Neuronal stem cell (in vitro differentiated cells): ENCODE data around the gene FAF1.

Source experiments
- DNase-seq: peaks from one replicate; pipeline ENCODE4 v3.0.0-alpha.2; 2013; ENCODE audit warnings: low spot score
- H2AFZ ChIP-seq: one replicate; pipeline ENCODE4 v1.6.1; 2013; ENCODE audit warnings: mild to moderate bottlenecking, low read length, inconsistent platforms
- H2AK5ac ChIP-seq: 2 replicates; pipeline ENCODE4 v1.6.1; 2013; ENCODE audit warnings: low read depth, mild to moderate bottlenecking, inconsistent platforms, low read length, moderate library complexity, mixed read lengths
- H2BK120ac ChIP-seq: 2 replicates; pipeline ENCODE4 v1.6.1; 2013; ENCODE audit warnings: low read depth, mild to moderate bottlenecking, inconsistent platforms, low read length, moderate library complexity, mixed read lengths
- H2BK12ac ChIP-seq: one replicate; pipeline ENCODE4 v1.6.1; 2013; ENCODE audit warnings: low read length, inconsistent platforms
- H2BK15ac ChIP-seq: 2 replicates; pipeline ENCODE4 v1.6.1; 2013; ENCODE audit warnings: mild to moderate bottlenecking, low read length, inconsistent platforms, mixed read lengths
- H2BK5ac ChIP-seq: one replicate; pipeline ENCODE4 v1.6.1; 2013; ENCODE audit warnings: inconsistent platforms, mild to moderate bottlenecking, low read length, moderate library complexity
- H3K14ac ChIP-seq: one replicate; pipeline ENCODE4 v1.6.1; 2013; ENCODE audit warnings: low read length, inconsistent platforms
- H3K18ac ChIP-seq: 2 replicates; pipeline ENCODE4 v1.6.1; 2013; ENCODE audit warnings: low read length, inconsistent platforms
- H3K23ac ChIP-seq: 2 replicates; pipeline ENCODE4 v1.6.1; 2013; ENCODE audit warnings: low read depth, mild to moderate bottlenecking, mixed read lengths, low read length, inconsistent platforms; ENCODE audit not compliant: poor library complexity
- H3K27ac ChIP-seq: replicated peaks from 3 replicates; pipeline ENCODE4 v1.5.1; 2013; ENCODE audit warnings: low read length, inconsistent platforms
- H3K27me3 ChIP-seq, 3 experiments: 2 replicates each; pipeline ENCODE4 v1.6.1; 2013; ENCODE audit warnings: low read length in 3 of 3, mild to moderate bottlenecking in 2 of 3, inconsistent platforms in 1 of 3, low read depth in 1 of 3, mixed read lengths in 1 of 3, moderate library complexity in 1 of 3; ENCODE audit not compliant: control insufficient read depth in 3 of 3, insufficient read depth in 3 of 3
- H3K36me3 ChIP-seq, 2 donors: replicated peaks in 1 of 2; 2 replicates each; pipeline ENCODE4 v1.6.1; 2013; ENCODE audit warnings: low read length in 2 of 2; ENCODE audit not compliant: control insufficient read depth in 2 of 2, insufficient read depth in 2 of 2
- H3K4ac ChIP-seq: 2 replicates; pipeline ENCODE4 v1.6.1; 2013; ENCODE audit warnings: inconsistent platforms, mild to moderate bottlenecking, low read length, moderate library complexity
- H3K4me1 ChIP-seq, 2 donors: 1 replicate in 1 of 2; 2 replicates in 1 of 2; pipeline ENCODE4 v1.6.1; 2013; ENCODE audit warnings: low read length in 2 of 2, low read depth in 1 of 2; ENCODE audit not compliant: control insufficient read depth in 2 of 2, insufficient read depth in 1 of 2
- H3K4me2 ChIP-seq: one replicate; pipeline ENCODE4 v1.6.1; 2013; ENCODE audit warnings: mild to moderate bottlenecking, low read length, inconsistent platforms; ENCODE audit not compliant: insufficient read depth, poor library complexity, severe bottlenecking
- H3K4me3 ChIP-seq, 2 donors: 2 replicates each; pipeline ENCODE4 v1.5.1; 2013; ENCODE audit warnings: low read length in 2 of 2, mild to moderate bottlenecking in 2 of 2, inconsistent platforms in 1 of 2, moderate library complexity in 1 of 2
- H3K79me1 ChIP-seq: one replicate; pipeline ENCODE4 v1.6.1; 2013; ENCODE audit warnings: low read depth, mild to moderate bottlenecking, inconsistent platforms, low read length, moderate library complexity
- H3K9ac ChIP-seq: one replicate; pipeline ENCODE4 v1.6.1; 2013; ENCODE audit warnings: mild to moderate bottlenecking, low read depth, low read length, inconsistent platforms; ENCODE audit not compliant: poor library complexity
- H3K9me3 ChIP-seq, 2 donors: replicated peaks in 1 of 2; 2 replicates each; pipeline versions ENCODE3 to v1.6.1; 2013; ENCODE audit warnings: low read length in 2 of 2, mild to moderate bottlenecking in 2 of 2, inconsistent platforms in 1 of 2, low read depth in 1 of 2, mixed read lengths in 1 of 2, moderate library complexity in 1 of 2; ENCODE audit not compliant: control insufficient read depth in 2 of 2, insufficient read depth in 1 of 2
- H4K8ac ChIP-seq: one replicate; pipeline ENCODE4 v1.6.1; 2013; ENCODE audit warnings: low read depth, mild to moderate bottlenecking, inconsistent platforms, low read length, moderate library complexity
- H4K91ac ChIP-seq: one replicate; pipeline ENCODE4 v1.6.1; 2013; ENCODE audit warnings: low read length, low read depth, mild to moderate bottlenecking, inconsistent platforms; ENCODE audit not compliant: poor library complexity
- WGBS, 2 donors: extraction: QIAGEN DNeasy Blood & Tissue Kit; methylation state at CpG; one replicate each; pipeline ENCODE4 v1.1.7; 2013; ENCODE audit warnings: missing lambda C conversion rate in 2 of 2, mixed read lengths in 1 of 2; ENCODE audit not compliant: insufficient read length in 2 of 2, insufficient replicate concordance in 1 of 2; ENCODE audit errors: extremely low coverage in 2 of 2; 5-methylcytosine and 5-hydroxymethylcytosine counted together

Gene FAF1

GRCh38 chr1:50419907-50420677 is 540.0 kb downstream of the FAF1 start:
- Histone ChIP-seq H3K36me3 (no peaks in the 10 kb centered on the region), H4K91ac (no peak overlapping the region), H3K4me2 (no peak overlapping the region), H3K9me3 (peaks cover 0 to 2% of the 10 kb centered on the region in 2 donors), H2BK12ac (no peak overlapping the region), H3K9ac (no peak overlapping the region), H3K4ac (no peak overlapping the region), H3K4me3 (no peak overlapping the region), H3K23ac (peak overlapping the region; percentile 48), H4K8ac (no peak overlapping the region), H3K14ac (no peak overlapping the region), H2BK15ac (no peak overlapping the region), H3K4me1 (peaks cover 8 to 12% of the 10 kb centered on the region in 2 donors), H2AFZ (peak overlapping the region; percentile 97), H3K27ac (no peak overlapping the region), H3K18ac (peak overlapping the region; percentile 6), H2BK5ac (no peak overlapping the region), H3K27me3 (peaks cover 79 to 100% (median 99%) of the 10 kb centered on the region in 3 experiments), H3K79me1 (no peaks in the 10 kb centered on the region), H2BK120ac (no peak overlapping the region), H2AK5ac (peak overlapping the region; percentile 54)
- DNase-seq: no peak
- no CpG with 5 or more reads among the region's 21 CpGs for WGBS, 2 donors

DNA sequence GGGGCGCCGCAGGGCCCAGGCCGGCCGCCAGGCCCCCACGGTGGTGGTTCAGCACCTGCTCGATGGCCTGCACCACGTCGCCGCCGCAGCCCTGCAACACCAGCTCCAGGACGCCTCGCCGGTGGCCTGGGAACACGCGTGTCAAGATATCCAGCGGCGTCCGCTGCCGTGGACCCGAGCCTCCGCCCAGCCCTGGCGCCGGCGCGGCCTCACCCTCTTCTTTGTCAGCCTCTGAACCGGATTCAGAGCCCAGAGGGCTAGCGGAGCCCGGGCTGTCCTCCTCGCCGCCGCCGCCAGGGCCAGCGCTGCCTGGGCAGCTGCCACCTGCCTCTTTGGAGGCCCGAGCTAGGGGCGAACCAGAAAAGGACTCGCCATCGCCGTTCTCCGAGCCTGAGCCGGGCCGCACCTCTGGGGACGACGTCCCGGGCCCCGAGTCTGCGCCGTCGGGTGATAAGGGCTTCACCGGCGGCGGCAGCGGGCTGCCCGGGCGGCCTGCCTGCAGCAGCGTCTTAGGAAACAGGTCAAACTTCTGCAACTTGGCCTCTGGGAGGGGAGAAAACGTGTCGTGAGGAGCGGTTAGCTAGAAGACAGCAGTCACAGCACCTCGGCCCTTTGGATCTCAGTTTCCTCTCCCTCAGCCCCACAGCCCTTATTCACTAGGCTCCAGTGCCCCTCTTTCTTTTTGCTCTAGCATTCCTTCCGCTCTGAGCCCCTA is 540.7 kb downstream of the FAF1 start:
- Histone ChIP-seq H3K79me1 (no peaks in the 10 kb centered on the region), H3K4me2 (peak overlapping the region; percentile 48), H3K18ac (peak overlapping the region; percentile 88), H2BK15ac (peak overlapping the region; percentile 46), H4K91ac (no peak overlapping the region), H3K9me3 (peaks cover 0 to 2% of the 10 kb centered on the region in 2 donors), H2BK5ac (no peak overlapping the region), H3K9ac (no peak overlapping the region), H3K23ac (peak overlapping the region; percentile 83), H3K4ac (no peak overlapping the region), H4K8ac (no peak overlapping the region), H3K14ac (no peak overlapping the region), H3K4me3 (peak overlapping the region in 1 of 2 donors; percentile 41), H2BK120ac (no peak overlapping the region), H2BK12ac (no peak overlapping the region), H3K27me3 (peaks cover 77 to 100% (median 99%) of the 10 kb centered on the region in 3 experiments), H2AK5ac (peak overlapping the region; percentile 78), H3K4me1 (peaks cover 8 to 12% of the 10 kb centered on the region in 2 donors), H2AFZ (peak overlapping the region; percentile 97), H3K36me3 (no peaks in the 10 kb centered on the region), H3K27ac (no peak overlapping the region)
- DNase-seq: peak; percentile 46
- no CpG with 5 or more reads among the region's 60 CpGs for WGBS, 2 donors

- Histone ChIP-seq H2BK120ac (no peak overlapping the region), H4K8ac (no peak overlapping the region), H2BK15ac (peak overlapping the region; percentile 46), H2BK12ac (no peak overlapping the region), H3K4me3 (peak overlapping the region; percentile 34 to 71), H3K9me3 (peaks cover 0 to 2% of the 10 kb centered on the region in 2 donors), H3K4me1 (peaks cover 8 to 12% of the 10 kb centered on the region in 2 donors), H3K27me3 (peaks cover 79 to 100% (median 99%) of the 10 kb centered on the region in 3 experiments), H3K23ac (no peak overlapping the region), H3K79me1 (no peaks in the 10 kb centered on the region), H3K18ac (peak overlapping the region; percentile 85), H4K91ac (no peak overlapping the region), H3K9ac (peak overlapping the region; percentile 74), H3K14ac (peak overlapping the region; percentile 58), H3K36me3 (no peaks in the 10 kb centered on the region), H3K4me2 (peak overlapping the region; percentile 72), H2AK5ac (no peak overlapping the region), H2BK5ac (no peak overlapping the region), H3K27ac (no peak overlapping the region), H3K4ac (no peak overlapping the region), H2AFZ (peak overlapping the region; percentile 97)
- no CpG with 5 or more reads among the region's 64 CpGs for WGBS, 2 donors
- peak; percentile 40 for DNase-seq
Measured at GRCh38 chr1:50418600-50419109, 541.4 kb downstream of the FAF1 start.
